NCI-H1436 (cell line): ENCODE measurements around the gene RTL1.

Source experiments
- DNase-seq: peaks from one replicate; lab custom pipeline; 2025; lab: John Stamatoyannopoulos, UW

Gene RTL1

DNA sequence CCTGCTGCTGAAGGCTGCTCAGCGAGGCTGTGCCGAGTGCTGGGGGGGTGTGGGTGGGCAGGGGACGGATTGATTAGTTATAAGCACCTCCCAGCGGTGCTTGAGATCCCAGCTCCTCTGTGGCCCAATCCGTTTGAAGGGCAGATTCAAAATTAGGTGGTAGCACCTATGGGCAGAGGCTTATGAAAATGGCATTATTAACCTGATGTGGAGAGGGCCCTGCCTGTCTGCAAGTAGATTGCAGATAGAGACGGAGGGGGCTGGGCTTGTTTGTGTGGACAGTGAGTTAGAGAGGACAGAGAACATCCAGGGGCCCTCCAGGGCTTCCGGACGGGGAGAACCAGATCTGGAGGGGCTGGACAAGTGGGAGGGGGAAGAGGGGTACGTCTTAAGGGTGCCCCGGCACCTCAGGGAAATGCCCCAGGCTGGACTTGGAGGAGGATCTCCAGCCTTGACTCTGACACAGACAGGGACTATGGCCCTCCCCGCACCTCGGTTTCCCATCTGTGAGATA is at the start of gene RTL1:
RTL1 (minus strand) TSS at position 51 of the 514 bp plus-strand sequence. CDS start 18,934 bp downstream, outside the sequence.
- peak; percentile 23 for DNase-seq

DNA sequence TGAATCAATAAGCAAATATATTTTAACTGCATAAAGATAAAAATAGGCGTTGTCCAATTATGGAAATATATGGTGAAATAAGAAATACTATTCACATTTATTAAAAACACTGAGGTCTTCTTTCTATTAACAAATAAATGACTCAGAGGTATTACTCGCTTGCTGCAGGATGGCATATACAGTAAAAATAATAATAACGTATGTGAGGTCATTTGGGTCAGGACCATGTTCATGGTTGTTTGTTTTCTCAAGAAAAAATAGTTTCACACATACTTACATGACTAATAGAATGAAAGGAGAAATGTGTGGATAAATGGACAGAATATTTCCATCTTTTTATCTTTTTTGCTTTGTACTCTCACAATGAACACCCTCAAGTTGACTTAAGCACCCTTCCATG is 46.5 kb upstream of the RTL1 start:
- no peak for DNase-seq

DNA sequence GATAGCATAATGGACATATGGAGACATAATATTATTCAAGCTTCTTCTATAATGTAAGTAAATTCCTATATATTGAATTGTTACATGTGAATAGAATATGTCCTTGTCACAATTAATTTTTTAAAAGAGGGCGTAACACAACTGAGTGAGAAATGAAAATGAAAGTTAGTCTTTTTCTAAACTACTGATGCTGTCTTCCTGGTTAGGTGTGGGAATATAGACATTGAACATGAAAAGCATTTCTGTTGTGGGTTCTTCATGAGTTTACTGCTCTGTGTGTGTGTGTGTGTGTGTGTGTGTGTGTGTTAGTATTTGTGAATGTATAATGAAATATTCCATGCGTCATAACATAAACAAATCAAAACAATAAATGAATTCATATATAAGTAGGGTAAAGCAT is 40.5 kb upstream of the RTL1 start:
- no peak for DNase-seq

DNA sequence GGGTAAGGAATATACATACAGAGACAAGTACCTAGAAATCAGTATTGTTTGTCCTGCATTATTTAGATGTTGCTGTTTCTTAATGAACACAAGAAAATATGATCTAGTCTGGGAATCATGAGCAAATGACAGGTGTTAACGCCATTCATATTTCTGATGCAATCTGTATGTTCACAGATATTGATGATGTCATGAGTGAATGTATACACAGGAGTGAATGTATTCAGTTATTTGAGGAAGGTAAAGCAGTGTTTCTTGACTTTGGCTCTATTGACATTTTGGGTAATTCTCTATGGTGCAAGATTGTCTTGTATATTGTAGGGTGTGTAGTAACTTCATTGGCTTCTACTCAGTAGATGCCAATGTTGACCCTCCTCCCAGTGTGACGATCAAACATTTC is 26.7 kb upstream of the RTL1 start:
- DNase-seq, result no peak

DNA sequence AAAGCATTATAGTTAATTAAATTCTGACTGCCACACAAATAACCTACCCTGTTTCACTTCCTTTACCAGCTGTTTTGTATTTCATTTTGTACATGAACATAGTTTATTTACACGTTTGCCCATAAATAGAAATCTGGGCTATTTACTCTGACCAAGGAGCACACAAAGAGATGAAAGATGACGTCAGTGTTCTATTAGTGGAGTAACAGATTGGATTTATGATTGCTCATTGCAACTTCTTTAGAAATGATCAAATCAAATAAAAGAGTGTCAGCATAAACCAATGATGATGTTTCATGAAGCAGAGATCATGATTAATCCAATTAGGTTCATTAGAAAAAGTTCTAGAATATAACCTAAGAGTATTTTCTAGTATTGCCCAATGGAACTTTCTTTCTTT is 12.0 kb upstream of the RTL1 start:
- no peak for DNase-seq

DNA sequence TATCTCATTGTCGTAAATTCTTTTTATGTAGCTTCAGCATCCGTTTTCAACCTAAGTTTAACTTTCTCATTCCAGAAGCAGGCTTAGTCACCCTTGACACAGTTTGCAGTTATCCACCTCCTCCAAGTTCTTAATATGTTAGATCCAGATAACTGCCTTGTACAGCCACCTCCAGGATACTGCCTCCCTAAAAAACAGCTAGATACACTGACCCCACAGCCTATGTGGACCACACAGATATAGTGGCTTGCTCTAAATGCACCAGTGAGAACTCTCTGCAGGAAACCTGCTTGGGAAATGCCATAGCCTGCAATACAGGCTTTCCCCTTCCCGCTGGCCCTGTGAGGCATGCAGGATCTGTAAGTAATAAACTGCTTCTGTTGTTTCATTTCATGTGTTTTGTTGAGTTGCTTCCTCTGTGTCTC is 11.1 kb upstream of the RTL1 start:
- DNase-seq, result no peak

DNA sequence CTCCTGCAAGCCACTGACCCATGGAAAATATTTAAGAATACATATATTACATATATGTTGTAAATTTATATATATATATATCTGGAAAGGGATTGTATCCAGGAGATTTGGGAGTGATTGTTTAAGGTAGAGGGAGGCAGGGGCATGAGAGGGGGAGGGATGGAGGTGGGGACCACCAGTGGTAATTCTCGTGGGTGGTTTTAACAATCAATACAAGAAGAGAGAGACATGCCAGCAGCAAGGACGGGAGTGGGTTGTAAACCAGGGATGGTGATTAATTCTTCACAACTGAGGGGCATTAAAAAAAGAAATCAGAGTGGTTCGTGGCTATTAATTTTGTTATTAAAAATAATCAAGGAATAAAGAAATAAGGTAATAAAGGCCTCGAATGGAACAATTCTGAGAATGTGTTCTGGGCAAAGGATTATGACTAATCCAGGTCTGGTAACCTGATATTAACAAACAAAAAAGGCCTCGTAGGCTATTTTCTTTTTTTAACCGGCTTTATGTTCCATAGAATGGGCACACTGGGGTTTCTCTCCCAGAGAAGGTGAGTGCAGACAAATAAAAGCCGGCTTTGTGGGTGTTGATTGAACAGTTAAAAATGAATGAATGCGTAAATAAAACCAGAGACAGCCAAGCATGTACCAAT is 8.3 kb upstream of the RTL1 start:
- no peak for DNase-seq

DNA sequence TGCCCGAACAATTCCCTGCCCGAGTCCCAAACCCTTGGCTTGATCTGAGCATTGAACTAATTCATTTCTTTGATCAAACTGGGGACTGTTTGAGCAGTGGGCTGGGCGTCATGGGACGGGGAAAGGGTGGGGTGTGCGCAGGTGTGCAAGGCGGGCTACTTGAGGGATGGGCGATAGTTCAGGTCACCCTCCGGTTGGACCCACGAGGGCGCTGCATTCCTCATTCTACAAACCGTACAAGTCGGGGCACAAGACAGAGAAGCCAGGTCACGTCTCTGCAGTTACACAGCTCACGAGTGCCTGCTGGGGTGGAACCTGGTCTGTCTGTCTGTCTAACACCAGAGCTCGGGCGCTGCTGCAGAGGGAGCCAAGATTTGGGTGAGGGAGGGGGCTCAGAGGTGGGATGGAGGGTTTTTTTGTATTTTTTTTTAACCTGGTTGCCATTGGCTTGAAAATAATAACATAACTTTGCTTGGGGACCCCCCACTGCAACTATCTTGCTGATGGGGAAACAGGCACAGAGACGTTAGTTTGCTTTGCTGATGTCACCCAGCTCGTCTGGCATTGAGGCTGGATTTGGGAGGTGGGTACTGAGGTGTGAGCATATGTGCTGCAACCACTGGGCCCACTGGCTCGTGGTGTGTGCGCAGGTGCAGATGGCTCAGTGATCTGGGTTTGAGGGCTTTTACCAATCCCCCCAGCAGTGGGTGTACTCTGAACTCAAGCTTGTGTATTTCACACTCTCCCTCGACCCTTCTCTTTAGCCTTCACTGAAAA is 7.6 kb upstream of the RTL1 start:
- DNase-seq, result no peak

DNA sequence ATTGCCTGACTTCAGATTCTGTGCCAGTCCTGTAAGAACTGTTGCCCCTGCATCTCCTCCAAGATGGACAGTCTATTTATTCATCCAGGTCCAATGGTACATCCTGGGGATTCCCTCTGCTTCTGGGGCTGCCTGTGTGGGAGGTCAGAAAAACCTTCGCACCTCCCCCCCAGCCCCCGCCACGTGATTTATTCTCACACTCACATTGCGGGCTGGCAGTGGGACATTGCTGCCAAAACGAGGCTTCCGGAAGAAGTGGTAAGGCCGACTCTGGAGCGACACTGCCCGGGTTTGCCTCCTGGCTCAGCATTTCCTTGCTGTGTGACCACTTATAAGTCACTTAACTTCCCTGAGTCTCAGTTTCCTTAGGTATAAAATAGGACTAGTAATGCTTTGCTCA is 5.9 kb upstream of the RTL1 start:
- no peak for DNase-seq

DNA sequence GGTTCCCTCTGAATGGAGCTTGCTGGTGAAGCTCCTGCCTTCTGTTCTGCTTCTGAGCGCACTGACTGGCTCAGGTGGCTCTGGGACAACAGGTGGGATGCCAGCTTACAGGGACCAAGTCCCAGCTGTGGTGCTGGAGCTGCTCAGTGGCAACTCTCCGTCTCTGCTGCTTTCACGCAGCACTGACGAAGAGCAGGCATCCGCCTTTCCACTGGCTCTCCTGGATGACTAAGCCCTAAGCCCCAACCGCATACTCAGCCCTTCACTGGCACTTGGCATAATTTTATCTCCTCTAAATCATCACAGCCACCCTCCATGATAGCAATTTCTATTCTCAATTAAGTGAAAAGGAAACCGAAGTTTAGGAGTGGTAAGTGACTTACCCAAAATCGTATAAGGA is 3.7 kb upstream of the RTL1 start:
- no peak for DNase-seq

DNA sequence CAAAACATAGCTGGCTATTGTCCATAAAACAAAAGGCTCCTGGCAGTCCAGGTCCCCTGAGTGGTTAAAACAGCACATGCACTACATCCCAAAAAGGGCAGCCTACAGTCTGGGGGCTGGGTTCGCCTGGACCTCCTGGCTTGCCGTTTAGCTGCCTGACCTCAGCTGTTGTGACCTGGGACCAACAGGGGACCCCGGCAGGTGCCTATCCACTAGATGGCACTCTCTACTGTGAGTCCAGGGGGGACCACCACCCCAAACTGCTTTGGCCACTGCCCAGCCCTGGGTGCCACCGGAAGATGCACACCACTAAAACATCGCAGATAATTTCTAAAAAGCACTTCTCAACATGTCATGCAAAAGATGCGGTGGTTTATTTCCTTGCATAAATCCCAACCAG is 2.9 kb upstream of the RTL1 start:
- no peak for DNase-seq

DNA sequence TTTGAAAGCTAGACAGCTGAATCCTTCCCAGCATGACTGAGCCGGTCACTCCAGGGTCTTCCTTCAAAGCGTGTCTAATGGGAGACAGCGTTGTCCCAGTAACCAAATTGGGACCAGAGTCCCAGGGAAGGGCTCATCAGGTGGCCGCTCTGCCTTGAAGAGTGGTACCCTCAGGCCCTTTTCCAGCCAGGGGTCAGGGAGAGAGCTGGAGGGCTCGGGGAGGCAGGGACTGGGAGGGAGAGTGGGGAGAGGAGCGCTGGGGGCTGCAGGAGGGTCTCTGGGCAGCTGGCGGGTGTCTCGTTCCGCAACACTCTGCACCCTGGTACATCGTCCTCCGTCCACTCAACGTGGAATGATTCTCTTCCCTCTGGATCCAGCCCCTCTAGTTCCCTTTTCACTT is 1.6 kb upstream of the RTL1 start:
- no peak for DNase-seq

DNA sequence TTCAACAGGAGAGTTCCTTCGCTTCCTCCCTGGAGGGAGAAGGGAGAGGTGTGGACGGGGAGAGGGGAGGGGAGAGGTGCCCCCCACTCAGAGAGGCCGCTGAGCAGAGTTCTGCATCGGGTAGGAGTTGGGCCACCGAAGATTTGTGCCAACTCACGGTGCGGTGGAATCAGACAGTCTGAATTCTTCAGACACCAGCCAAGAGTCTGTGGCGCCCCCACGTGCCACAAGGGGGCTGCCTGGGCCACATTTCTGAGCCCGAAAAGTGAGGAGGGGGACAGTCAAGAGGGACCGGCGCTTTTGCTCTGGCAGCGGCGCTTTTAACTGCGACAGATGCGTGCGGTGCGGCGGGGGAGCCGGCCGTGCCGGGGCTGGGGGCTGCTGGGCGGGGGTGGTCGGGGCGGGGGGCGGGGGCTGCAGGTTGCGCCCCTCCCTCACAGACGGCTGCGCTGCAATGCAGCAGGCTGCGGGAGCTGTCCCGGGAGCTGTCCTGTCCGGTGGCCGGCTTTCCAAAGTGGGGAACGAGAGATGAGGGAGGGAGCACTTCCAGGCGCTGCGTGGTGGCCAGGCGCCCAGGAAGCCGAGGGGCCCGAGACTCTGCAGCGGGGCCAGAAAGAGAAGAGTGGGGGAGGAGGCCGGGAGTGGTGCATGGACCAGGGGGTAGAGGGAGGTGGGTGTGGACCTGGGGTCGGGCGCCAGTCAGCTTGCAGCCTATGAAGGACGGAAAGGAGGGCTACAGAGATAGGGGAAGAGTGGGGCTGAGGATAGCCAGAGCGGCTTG is 975 bp upstream of the RTL1 start:
- no peak for DNase-seq

DNA sequence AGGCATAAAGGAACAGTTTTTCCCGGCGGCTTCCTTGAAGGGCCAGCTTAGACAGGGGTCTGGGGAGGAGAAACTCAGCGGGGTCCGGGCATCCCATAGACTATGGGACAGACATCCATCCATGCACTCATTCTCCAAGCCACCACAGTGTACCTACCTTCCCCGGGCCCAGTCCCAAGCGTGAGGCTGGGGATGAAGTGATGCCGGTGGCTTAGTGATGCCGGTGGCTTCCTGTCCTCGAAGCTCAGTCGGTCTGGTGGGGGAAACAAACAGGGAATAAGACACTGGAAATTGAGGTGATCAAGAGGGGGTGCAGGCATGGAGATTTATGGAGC is 421 bp downstream of the RTL1 start:
- DNase-seq, result no peak

DNA sequence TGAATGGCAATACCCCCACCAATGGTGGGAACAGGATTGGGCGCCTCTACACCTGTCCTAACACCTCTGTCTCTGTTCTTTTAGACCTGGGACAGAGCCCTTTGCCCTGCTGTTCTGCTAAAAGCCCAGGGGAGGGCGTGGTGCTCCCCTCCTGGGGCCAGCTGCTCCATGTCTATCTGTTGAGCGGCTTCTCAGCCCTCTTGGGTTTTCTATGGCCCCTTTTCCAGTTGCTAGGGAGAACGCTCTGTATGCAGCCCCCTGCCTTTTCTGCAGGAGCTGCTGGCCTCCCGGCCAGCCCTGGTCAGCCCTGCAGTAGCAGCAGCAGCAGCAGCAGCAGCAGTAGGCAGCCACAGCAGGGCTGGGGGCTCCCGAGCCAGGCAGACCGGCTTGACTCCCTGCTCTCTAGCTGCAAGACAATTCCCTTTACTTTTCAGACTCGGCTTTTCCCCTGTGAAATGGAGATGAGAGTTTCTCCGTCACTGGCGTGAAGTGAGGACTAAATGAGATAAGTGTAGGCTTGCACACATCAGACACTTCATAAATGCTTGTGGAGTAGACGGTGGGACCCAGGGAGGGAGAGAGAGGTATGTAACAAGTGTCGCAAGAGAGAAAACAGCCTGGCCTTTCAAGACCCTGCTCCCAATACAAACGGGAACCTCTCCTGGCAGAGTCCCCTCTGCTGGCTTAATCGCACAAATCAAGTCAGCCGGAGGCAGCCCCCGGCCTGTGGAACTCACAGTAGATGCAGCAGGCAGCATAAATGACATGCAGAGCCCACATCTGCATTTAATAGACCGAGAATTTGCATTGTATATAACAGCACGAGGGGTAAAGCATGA is 1.0 kb downstream of the RTL1 start:
- DNase-seq, result no peak

DNA sequence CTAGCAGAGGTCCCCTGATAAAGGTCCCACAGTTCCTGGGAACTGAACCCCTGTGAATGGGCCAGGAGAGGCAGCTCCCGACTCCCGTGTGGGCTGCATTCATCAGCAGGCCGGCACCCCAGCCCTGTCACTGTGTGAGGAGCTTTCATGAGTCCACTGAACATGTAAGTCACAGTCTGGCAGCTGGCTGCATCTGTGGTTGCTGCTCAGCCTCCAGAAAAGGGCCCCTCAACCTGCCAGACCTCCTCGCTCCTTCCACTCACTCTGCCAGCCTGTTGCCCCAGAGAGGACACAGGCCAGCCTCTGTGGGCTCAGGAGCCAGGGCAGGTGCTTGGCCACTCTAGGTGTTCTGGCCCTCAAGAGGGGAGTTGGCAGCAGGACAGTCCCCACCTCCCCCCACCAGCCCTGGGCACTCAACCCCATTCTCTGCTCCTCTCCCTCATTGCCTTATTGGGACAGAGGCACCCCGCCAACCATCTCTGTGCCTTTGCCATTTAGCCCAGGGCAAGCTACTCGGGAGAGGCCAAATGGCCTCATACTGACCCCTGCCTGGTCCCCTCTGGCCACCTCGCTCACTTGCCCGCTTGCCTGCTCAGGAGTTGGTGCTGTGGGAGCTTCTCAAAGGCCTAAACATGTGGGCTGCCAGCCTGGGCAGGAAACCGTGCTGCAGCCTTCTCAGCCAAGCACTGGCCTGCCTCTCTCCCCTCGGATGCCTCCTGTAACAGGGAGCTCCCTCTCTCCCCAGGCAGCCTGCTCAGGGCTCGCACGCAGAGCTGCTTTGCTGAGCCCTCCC is 1.9 kb downstream of the RTL1 start:
- DNase-seq, result no peak

DNA sequence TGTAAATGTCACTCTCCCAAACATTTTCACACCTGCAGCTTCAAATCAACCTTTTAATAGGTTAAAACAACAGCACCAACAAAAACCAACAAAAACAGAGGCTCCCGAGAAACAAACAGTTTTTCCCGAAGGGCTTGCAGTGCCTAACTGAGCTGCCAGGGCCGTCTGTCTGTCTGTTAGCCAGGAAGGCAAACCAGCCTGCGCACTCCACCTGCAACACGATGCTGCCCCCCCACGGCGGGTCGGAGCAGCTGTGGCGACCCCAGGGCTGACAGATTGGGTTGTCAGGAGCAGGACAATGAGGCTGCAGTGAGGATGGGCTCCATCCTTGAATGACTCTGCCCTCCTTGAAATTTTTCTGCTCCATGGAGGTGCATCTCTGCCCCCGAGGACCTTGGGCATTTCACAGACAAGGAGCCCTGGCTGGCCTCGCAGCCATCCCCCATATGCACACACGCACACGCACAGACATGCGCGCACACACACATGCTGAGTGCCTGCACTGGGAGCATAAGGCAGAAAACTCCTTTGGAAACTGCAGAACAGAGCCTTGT is 2.6 kb downstream of the RTL1 start:
- DNase-seq, result peak; percentile 20

DNA sequence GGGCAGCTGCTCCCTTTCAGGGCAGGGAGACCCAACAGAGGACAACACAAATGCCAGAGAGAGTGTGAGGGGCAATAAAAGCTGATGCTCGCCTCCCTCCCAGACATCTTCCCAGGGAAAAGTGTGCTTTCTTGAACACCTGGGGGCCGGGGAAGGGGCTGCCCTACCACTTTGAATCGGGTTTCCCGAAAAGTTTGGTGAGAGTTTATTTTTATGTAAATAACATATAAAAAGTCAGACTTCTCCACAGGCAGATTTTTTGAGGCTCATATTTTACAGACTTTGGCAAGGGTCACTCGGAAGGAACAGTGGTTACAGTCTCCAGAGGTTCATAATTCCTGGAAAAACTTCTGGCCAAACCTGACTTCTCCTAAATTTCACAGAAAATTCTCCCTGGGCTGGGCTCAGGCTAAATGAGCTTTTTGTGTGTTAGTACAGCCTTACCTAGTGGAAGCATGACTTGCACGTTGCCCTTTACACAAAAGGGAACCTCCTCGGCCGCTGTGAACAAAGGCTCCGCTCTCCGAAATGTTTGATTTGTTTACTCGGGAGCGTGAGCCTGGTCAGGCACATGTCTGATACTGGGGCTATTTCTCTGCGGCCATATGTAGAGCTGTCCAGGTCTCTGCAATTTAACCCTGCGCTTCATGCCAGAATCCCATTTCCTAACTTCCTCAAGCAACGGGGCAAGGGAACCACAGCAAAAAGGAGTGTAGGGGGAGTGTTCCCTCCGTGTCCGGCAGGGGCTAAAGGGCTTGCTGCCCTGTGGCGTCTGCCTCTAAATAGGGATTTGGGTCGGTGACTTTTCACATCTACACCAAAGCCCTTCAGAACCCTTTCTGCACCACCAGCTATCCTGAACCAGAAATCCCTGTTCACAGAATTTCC is 3.4 kb downstream of the RTL1 start:
- DNase-seq, result no peak

DNA sequence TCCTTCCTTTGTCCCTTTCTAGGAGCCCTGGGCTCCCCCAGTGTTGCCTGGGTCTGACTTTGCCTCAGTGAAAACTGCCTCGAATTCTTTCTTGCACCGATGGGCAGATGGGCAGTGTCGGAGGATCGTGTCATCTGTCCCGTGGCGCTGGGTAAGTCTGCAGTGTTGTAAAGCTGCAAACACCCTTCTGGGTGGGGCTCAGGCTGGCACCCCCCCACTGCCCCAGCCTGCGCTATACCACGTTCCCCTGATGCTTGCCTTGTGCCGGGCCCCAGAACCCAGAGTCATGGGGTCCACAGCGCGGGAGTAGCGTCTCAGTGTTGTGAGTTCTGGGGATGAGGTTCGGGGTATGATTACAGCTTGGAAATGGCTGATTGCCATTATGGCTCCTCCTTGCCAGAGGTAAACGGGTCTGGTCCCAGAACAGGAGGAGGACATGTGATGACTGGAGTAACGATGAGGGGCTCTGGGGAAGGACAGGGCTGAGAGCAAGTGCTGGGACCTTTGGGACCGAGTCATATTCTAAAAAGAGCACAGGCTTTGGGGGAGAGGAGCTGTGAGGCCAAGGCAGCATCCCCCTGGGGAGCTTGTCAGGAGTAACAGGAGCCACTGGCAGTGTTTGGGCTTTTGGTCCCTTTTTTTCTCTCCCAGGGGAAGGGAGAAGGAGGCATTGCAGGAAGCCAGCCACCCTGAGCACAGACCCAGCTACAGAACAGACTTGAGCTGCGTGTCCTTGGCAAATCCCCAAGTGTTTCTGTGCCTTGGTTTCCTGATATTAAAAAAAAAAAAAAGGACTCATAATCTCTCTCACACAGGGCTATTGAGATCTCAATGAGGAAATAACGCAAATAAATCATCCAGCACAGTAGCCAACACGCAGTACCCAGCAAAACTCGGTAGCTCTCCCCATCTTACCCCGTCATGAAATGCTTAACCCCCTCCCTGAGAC is 4.3 kb downstream of the RTL1 start:
- DNase-seq, result peak; percentile 66
